Thoracic aorta (tissue), 2 donors: ENCODE data around the gene PAH. TPM values are rescaled to one million over a fixed set of nuclear protein-coding genes. Genes with fewer than 3 reads are reported as not detected.

Experiments
- ATAC-seq: fragments of 150-250 bp; one replicate; pipeline ENCODE4 v1.8.0; 2017; ENCODE audit warnings: low read depth; ENCODE audit not compliant: insufficient number of reproducible peaks, low FRiP score
- DNase-seq: peaks from one replicate; pipeline ENCODE4 v3.0.0-alpha.2; 2020; ENCODE audit warnings: low spot score
- H3K27ac ChIP-seq, 2 donors: fragments of 200-600 bp; sonication (generic); 1 replicate in 1 of 2; 2 replicates in 1 of 2; pipeline ENCODE4 v1.5.1; 2016; ENCODE audit warnings: mild to moderate bottlenecking in 2 of 2, moderate library complexity in 2 of 2
- H3K27me3 ChIP-seq: fragments of 200-600 bp; sonication (generic); replicated peaks from 2 replicates; pipeline ENCODE4 v1.6.0; 2016; ENCODE audit warnings: mild to moderate bottlenecking; ENCODE audit not compliant: insufficient read depth
- H3K36me3 ChIP-seq: fragments of 200-600 bp; sonication (generic); one replicate; pipeline ENCODE4 v1.5.1; 2016
- H3K4me1 ChIP-seq, 2 donors: fragments of 200-600 bp; sonication (generic); 1 replicate in 1 of 2; 2 replicates in 1 of 2; pipeline versions ENCODE4 v1.5.1 to v1.6.0; 2016; ENCODE audit warnings: low read depth in 2 of 2, mild to moderate bottlenecking in 1 of 2; ENCODE audit not compliant: control insufficient read depth in 1 of 2
- H3K4me3 ChIP-seq: fragments of 200-600 bp; sonication (generic); 2 replicates; pipeline ENCODE4 v1.5.1; 2016; ENCODE audit warnings: mild to moderate bottlenecking
- H3K9me3 ChIP-seq: fragments of 200-600 bp; sonication (generic); 2 replicates; pipeline ENCODE4 v1.5.1; 2016
- total RNA-seq, 2 donors: library from RNA; depleted of rRNA; stranded (reverse); fragments of >200 nt; gene quantifications; one replicate each; pipeline versions ENCODE4 v1.1.0 to v1.2.3, GENCODE V29; 2016
- TF ChIP-seq, protein P1 (sequence below): fragments of 200-600 bp; sonication (generic); IDR thresholded peaks from one replicate; pipeline ENCODE4 v1.5.1; 2019; ENCODE audit warnings: antibody characterized with exemption

Gene PAH
- total RNA-seq, 2 donors from 2014 or later = not detected

GRCh38 chr12:102916252-102917025, 605 bp downstream of the PAH start:
- Histone ChIP-seq H3K27me3 (no peaks in the 10 kb centered on the region), H3K4me3 (no peak overlapping the region), H3K4me1 (no peaks in the 10 kb centered on the region), H3K36me3 (no peaks in the 10 kb centered on the region), H3K27ac (no peak overlapping the region), H3K9me3 (no peaks in the 10 kb centered on the region)
- no peak for ATAC-seq
- DNase-seq = no peak
- TF ChIP-seq, protein P1, sequence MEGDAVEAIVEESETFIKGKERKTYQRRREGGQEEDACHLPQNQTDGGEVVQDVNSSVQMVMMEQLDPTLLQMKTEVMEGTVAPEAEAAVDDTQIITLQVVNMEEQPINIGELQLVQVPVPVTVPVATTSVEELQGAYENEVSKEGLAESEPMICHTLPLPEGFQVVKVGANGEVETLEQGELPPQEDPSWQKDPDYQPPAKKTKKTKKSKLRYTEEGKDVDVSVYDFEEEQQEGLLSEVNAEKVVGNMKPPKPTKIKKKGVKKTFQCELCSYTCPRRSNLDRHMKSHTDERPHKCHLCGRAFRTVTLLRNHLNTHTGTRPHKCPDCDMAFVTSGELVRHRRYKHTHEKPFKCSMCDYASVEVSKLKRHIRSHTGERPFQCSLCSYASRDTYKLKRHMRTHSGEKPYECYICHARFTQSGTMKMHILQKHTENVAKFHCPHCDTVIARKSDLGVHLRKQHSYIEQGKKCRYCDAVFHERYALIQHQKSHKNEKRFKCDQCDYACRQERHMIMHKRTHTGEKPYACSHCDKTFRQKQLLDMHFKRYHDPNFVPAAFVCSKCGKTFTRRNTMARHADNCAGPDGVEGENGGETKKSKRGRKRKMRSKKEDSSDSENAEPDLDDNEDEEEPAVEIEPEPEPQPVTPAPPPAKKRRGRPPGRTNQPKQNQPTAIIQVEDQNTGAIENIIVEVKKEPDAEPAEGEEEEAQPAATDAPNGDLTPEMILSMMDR = no peak

GRCh38 chr12:102913453-102914226, 3.4 kb downstream of the PAH start:
- DNase-seq (no peak), ATAC-seq (no peak)
- no peaks in the 10 kb centered on the region for H3K9me3 ChIP-seq
- TF ChIP-seq, protein P1 = no peak
- no peak overlapping the region for H3K27ac ChIP-seq
- H3K27me3 ChIP-seq = no peaks in the 10 kb centered on the region
- no peaks in the 10 kb centered on the region for H3K36me3 ChIP-seq
- H3K4me3 ChIP-seq = no peak overlapping the region
- no peaks in the 10 kb centered on the region for H3K4me1 ChIP-seq

DNA sequence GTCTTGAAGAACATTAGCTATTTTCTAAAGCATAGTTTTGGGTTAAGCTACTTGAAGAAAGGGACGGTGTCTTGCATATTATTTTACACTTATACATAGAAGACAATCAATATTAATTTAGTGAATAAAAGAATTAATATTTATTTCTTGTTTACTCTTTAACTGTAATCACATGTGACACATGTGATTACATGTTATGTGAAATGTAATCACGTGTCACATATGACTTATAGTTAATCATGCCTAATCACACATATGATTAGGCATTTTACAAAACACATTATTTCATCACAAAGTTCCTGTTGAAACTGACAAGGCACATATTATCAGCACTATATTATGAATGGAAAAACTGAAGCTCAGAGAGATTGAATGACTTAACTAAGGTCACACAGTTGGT, 4.8 kb downstream of the PAH start:
- no peaks in the 10 kb centered on the region for H3K9me3 ChIP-seq
- ATAC-seq (no peak), DNase-seq (no peak)
- H3K4me3 ChIP-seq = no peak overlapping the region
- H3K27me3 ChIP-seq = no peaks in the 10 kb centered on the region
- no peak overlapping the region for H3K27ac ChIP-seq
- no peaks in the 10 kb centered on the region for H3K36me3 ChIP-seq
- no peaks in the 10 kb centered on the region for H3K4me1 ChIP-seq
- TF ChIP-seq, protein P1 = no peak

- TF ChIP-seq, protein P1 = no peak
- no peak for DNase-seq
- no peak for ATAC-seq
- Histone ChIP-seq H3K9me3 (no peaks in the 10 kb centered on the region), H3K4me3 (no peak overlapping the region), H3K27ac (no peak overlapping the region), H3K4me1 (no peaks in the 10 kb centered on the region), H3K36me3 (no peaks in the 10 kb centered on the region), H3K27me3 (no peaks in the 10 kb centered on the region)
These were observed 5.7 kb downstream of the PAH start for GRCh38 chr12:102911320-102911719.

DNA sequence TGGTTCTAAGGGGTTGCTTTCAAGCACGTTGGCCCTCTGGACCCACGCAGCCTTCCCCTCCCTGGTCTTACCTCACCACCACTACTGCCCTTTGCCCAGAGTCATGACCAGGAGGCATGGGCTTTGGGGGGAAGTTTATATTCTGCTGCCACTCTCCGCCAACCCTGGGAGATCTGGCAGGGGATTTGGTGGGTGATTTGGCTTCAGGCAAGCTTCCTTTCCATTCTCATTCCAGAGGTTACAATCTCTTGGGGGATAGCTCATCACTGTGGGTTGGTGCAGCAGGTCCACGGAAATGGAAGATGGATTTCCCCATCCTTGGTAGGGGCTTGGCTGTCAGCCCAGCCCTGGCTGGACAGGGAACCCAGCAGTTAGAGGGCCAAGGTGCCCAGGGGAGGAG, 6.3 kb downstream of the PAH start:
- ATAC-seq (no peak), DNase-seq (no peak)
- Histone ChIP-seq H3K27ac (no peak overlapping the region), H3K27me3 (no peaks in the 10 kb centered on the region), H3K9me3 (no peaks in the 10 kb centered on the region), H3K4me1 (no peaks in the 10 kb centered on the region), H3K4me3 (no peak overlapping the region), H3K36me3 (no peaks in the 10 kb centered on the region)
- TF ChIP-seq, protein P1 = no peak
